Heart right ventricle (tissue), 16 donors: Measurements from ENCODE around the gene DHODH. TPM values are rescaled to one million over a fixed set of nuclear protein-coding genes. Genes with fewer than 3 reads are reported as not detected.

Experiments used
- ATAC-seq, 8 donors: fragments of 200-7000 bp; cut with Tn5 transposase; one replicate each; pipeline ENCODE4 v1.9.1; 2020; ENCODE audit warnings: mild to moderate bottlenecking in 8 of 8, moderate library complexity in 8 of 8, moderate number of reproducible peaks in 1 of 8
- DNase-seq, 2 donors: peaks; one replicate each; pipeline ENCODE4 v3.0.0-alpha.2; 2020
- H3K27ac ChIP-seq, 10 donors: fragments of 200-600 bp; sonication (generic) in 2 of 10; one replicate each; pipeline versions ENCODE4 v1.5.0 to v1.8.0; 2020 to 2022; ENCODE audit warnings: mild to moderate bottlenecking in 3 of 10
- H3K27me3 ChIP-seq, 7 donors: fragments of 200-600 bp; one replicate each; pipeline ENCODE4 v1.8.0; 2021 to 2022; ENCODE audit warnings: mild to moderate bottlenecking in 2 of 7
- H3K36me3 ChIP-seq, 9 donors: fragments of 200-600 bp; sonication (generic) in 1 of 9; one replicate each; pipeline versions ENCODE4 v1.5.0 to v1.8.0; 2020 to 2022; ENCODE audit warnings: mild to moderate bottlenecking in 2 of 9
- H3K4me1 ChIP-seq, 9 donors: fragments of 200-600 bp; sonication (generic) in 1 of 9; one replicate each; pipeline versions ENCODE4 v1.5.0 to v1.8.0; 2020 to 2022; ENCODE audit warnings: mild to moderate bottlenecking in 4 of 9
- H3K4me3 ChIP-seq, 10 donors: fragments of 200-600 bp; sonication (generic) in 2 of 10; one replicate each; pipeline versions ENCODE4 v1.5.0 to v1.8.0; 2020 to 2022; ENCODE audit warnings: mild to moderate bottlenecking in 7 of 10, moderate library complexity in 2 of 10
- H3K9me3 ChIP-seq, 11 donors: fragments of 200-600 bp in 10 of 11; sonication (generic) in 2 of 11; one replicate each; pipeline versions ENCODE4 v1.5.0 to v1.8.0; 2013 to 2022; ENCODE audit warnings: mild to moderate bottlenecking in 2 of 11, control low read depth in 1 of 11, moderate library complexity in 1 of 11
- WGBS, 2 donors: extraction: QIAGEN DNeasy Blood & Tissue Kit; methylation state at CpG; one replicate each; pipeline ENCODE4 v1.1.7; 2013; ENCODE audit warnings: inconsistent platforms in 1 of 2; 5-methylcytosine and 5-hydroxymethylcytosine counted together
- intact Hi-C, 10 donors: fragments of 100-400 bp; cut with DNase I; formaldehyde crosslinking; loops; one replicate each; pipeline versions ENCODE4 v1.11.1 to v1.14.2; 2022
- polyA plus RNA-seq, 2 donors: library from polyadenylated mRNA; stranded (reverse); fragments of 200-250 nt; gene quantifications; one replicate each; pipeline ENCODE4 v1.2.3, GENCODE V29; 2013
- total RNA-seq, 10 donors: library from RNA; stranded (reverse); fragmentation: NEBNext Ultra II Directional in 3 of 10; extraction: Animal tissue kit (Norgen Biotek cat#: 25700) in 3 of 10; gene quantifications; one replicate each; pipeline versions ENCODE4 v1.2.1 to v1.2.4, GENCODE V29; 2021 to 2023
- TF ChIP-seq, protein P1 (sequence below), 9 donors: fragments of 200-600 bp; sonication (generic) in 2 of 9; IDR thresholded peaks; one replicate each; pipeline versions ENCODE4 v1.5.0 to v1.8.0; 2021 to 2022; ENCODE audit warnings: antibody characterized with exemption in 9 of 9, mild to moderate bottlenecking in 5 of 9, moderate library complexity in 1 of 9
- donor health status: Arrhythmogenic right ventricular cardiomyopathy.
- donor health status: ischemic (EF 13 %, LVEDD 7.1; RV severe dilation, severe dysfunction).
- donor health status: healthy with polysubstance abuse.
- donor health status: DM: no; HTN: yes; CAD: no.
- donor health status: DM: no; HTN: no; CAD: no.
- donor health status: ischemic (EF 25% LVEDD 6.9; RV normal size, moderate dysfunction).
- donor health status: ischemic (EF 25% LVEDD 5.7; RV mildly dilated, moderate dysfunction).
- donor health status: healthy.
- donor health status: DM: yes; HTN: yes; CAD: no.
- donor health status: Ischemic cardiomyopathy.
- donor health status: ischemic (EF 35%, LVEDD 5.7; RV mildly dilated, moderate dysfunction).
- donor health status: nonischemic (EF 11% LVEDD 7.7; RV severe dilation, severe dysfunction).
- donor health status: DM: yes; HTN: yes; CAD: no.
- donor health status: PGD.
- donor health status: ischemic (EF 29% LVEDD 5.4; RV normal size, mild dysfunction).
- donor health status: nonischemic (EF 23%, LVEDD 6.1; RV moderate dilation, normal function).

DHODH gene
- total and polyA plus RNA-seq, 12 donors = 6.1 to 12.6 (median 8.3) TPM

DNA sequence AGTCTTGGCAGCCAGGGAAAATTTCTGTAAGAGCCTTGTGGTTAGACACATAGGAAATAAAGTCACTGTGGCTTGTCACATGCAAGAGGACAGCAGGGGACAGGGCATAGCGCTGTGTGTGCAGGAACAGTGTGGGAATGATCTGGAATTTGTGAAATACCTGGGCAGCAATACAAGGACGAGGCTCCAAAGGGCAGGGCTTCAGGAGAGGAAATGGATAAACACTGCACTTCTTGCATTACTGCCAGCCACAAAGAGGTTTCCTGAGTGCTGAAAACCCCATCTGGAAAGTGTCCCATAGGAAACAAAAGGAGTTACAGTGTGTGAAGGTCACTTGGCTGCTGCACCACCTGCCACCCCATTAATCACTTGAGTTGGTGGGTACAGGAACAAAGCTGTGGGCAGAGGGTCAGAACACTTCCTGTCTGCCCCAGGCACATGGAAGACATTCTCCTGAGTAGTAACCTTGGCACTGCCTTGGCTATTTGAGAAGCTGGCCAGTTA, 33.7 kb downstream of the DHODH start:
- no peaks in the 10 kb centered on the region for H3K27me3 ChIP-seq
- H3K4me1 ChIP-seq = peaks cover 0 to 8% (median 5%) of the 10 kb centered on the region in 9 donors
- DNase-seq = no peak
- TF ChIP-seq, protein P1, sequence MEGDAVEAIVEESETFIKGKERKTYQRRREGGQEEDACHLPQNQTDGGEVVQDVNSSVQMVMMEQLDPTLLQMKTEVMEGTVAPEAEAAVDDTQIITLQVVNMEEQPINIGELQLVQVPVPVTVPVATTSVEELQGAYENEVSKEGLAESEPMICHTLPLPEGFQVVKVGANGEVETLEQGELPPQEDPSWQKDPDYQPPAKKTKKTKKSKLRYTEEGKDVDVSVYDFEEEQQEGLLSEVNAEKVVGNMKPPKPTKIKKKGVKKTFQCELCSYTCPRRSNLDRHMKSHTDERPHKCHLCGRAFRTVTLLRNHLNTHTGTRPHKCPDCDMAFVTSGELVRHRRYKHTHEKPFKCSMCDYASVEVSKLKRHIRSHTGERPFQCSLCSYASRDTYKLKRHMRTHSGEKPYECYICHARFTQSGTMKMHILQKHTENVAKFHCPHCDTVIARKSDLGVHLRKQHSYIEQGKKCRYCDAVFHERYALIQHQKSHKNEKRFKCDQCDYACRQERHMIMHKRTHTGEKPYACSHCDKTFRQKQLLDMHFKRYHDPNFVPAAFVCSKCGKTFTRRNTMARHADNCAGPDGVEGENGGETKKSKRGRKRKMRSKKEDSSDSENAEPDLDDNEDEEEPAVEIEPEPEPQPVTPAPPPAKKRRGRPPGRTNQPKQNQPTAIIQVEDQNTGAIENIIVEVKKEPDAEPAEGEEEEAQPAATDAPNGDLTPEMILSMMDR (IDR thresholded peaks at IDR 0.05) = no peak
- no peak overlapping the region for H3K4me3 ChIP-seq
- H3K27ac ChIP-seq = peak overlapping the region in 2 of 10 donors; percentile 8 to 10
- ATAC-seq = peak in 5 of 8 donors; percentile 45 to 85 (median 78)
- H3K36me3 ChIP-seq = peaks cover 0 to 33% (median 6%) of the 10 kb centered on the region in 9 donors
- H3K9me3 ChIP-seq = no peaks in the 10 kb centered on the region
- 37 to 43% methylated on average over 2 of the region's 2 CpGs for WGBS, 2 donors
- intact Hi-C loops = no loop called here

DNA sequence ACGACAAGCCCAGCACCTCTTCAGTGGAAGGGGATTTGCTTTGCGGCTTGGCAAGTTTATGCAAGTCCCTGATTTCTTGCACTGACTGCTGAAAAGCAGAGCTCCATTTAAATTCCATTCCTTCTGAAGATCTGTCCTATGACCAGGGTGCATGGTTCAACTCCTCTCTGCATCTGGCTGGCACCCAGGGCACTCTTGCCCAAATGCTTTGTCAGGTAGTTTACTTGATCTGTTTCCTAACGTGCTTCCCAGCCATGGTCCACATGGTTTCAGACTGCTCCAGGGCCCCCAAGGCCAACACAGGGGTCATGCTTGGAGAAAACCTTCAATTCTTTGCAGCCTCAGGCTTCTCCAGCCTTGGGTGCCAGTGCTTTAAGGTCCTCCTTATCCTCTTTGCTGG, 34.5 kb downstream of the DHODH start:
- 51 to 55% methylated on average over 3 of the region's 3 CpGs for whole genome bisulfite sequencing, 2 donors
- Histone ChIP-seq H3K27me3 (no peaks in the 10 kb centered on the region), H3K9me3 (peaks cover 0 to under 1% (median 0%) of the 10 kb centered on the region in 11 donors), H3K36me3 (peaks cover 0 to 33% (median 6%) of the 10 kb centered on the region in 9 donors), H3K4me3 (no peak overlapping the region), H3K27ac (no peak overlapping the region), H3K4me1 (peaks cover 0 to 8% (median 5%) of the 10 kb centered on the region in 9 donors)
- DNase-seq = no peak
- intact Hi-C loops = no loop called here
- no peak for ATAC-seq
- TF ChIP-seq, protein P1 (IDR thresholded peaks at IDR 0.05) = no peak

DNA sequence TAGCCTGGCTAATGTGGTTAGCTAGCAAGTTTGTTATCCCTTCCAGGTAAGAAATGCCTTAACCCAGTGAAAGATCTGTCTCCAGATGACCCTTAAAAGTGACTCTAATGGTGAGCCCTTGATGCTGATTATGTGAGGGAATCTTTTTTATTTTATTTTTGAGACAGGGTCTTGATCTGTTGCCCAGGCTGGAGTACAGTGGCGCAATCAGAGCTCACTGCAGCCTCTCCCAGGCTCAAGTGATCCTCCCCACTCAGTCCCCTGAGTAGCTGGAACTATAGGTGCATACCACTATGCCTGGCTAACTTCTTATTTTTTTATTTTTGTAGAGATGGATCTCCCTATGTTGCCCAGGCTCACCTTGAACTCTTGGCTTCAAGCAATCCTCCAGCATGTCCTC, 35.0 kb downstream of the DHODH start:
- no peak overlapping the region for H3K4me3 ChIP-seq
- DNase-seq = no peak
- intact Hi-C loops = no loop called here
- H3K4me1 ChIP-seq = peaks cover 0 to 8% (median 5%) of the 10 kb centered on the region in 9 donors
- ATAC-seq = no peak
- 94 to 97% methylated on average over 1 of the region's 1 CpG for WGBS, 2 donors
- H3K36me3 ChIP-seq = peaks cover 0 to 33% (median 6%) of the 10 kb centered on the region in 9 donors
- H3K9me3 ChIP-seq = peaks cover 0 to 5% (median 0%) of the 10 kb centered on the region in 11 donors
- H3K27ac ChIP-seq = no peak overlapping the region
- TF ChIP-seq, protein P1 (IDR thresholded peaks at IDR 0.05) = no peak
- no peaks in the 10 kb centered on the region for H3K27me3 ChIP-seq

DNA sequence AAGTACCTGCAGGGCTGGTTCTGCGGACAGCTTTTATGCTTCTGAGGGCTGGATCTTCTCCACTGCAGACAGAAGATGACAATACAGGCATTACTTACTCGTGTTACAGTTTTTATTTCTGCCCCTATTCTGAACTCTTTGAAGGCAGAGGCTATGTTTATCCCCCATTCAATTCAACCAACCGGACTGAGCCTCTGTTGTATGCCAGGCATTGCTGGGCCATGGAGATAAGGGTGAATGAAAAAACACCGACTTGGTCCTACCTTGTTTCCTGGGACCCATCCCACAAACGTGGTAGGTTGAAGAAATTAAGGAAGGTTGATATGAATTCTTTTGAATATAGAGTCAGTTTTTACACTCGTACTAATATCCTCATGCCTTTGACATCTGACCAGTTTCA, 35.8 kb downstream of the DHODH start:
- Histone ChIP-seq H3K36me3 (peaks cover 0 to 33% (median 6%) of the 10 kb centered on the region in 9 donors), H3K4me3 (no peak overlapping the region), H3K4me1 (peaks cover 0 to 8% (median 5%) of the 10 kb centered on the region in 9 donors), H3K27me3 (no peaks in the 10 kb centered on the region), H3K27ac (no peak overlapping the region), H3K9me3 (peaks cover 0 to 13% (median 0%) of the 10 kb centered on the region in 11 donors)
- 78% methylated on average over 6 of the region's 6 CpGs for WGBS, 2 donors
- DNase-seq (no peak), ATAC-seq (no peak)
- TF ChIP-seq, protein P1 (IDR thresholded peaks at IDR 0.05) = no peak
- intact Hi-C loops = no loop called here
